Regular cardiac myocyte (primary cell): Measurements from ENCODE around the gene CNOT1. TPM values are rescaled to one million over a fixed set of nuclear protein-coding genes. Genes with fewer than 3 reads are reported as not detected.

Source experiments
- total RNA-seq: library from RNA; depleted of rRNA; stranded (reverse); fragments of >200 nt; gene quantifications from 2 replicates; pipeline ENCODE4 v1.2.3, GENCODE V29; 2014

The CNOT1 gene
- 80.6 and 87.4 TPM in 2 replicates for total RNA-seq

DNA sequence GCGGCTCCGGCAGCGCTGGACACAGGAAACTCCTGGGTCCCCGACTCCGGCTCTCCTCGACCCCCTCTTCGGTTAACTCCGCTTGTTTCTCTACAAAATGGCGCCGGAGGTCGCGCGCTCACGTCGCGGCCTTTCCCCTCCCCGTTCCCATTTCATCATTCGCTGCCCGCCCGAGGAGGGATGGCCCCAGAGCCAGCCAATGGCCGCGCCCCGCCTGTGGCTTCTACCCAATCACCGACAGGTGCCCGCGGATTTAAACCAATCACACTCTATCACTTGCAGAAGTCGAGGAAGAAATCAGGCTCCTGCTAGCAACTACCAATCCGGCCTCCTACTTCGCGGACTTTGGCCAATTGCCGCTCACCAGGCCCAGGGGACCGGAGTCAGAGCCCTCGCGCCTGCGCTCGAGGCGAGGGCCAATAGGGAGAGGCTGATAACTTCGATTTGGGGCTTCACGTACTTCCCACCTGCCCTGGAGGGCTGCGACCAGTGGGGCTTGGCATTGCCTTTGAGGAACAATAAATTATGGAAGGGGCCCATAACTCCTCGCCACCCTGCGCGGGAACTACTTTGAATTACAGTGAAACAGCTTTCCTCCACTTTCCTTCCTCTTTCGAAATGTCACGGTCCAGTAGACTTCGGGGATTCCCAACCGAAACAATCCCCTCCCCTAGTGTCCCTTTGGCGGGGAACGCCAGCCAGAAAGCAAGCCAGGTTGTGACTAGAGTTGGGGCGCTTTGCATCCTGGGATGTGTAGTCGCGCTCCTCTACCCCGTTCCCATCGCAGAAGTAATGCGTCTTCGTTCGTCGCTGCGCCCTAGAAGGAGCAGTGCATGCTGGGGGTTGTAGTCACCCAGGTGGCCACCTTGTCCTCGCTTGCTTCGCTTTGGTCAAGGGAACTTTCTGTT lies at the start of gene CNOT1:
CNOT1 (minus strand) TSS at position 94 of the 908 bp plus-strand sequence. CDS start 30,489 bp downstream, outside the sequence.

DNA sequence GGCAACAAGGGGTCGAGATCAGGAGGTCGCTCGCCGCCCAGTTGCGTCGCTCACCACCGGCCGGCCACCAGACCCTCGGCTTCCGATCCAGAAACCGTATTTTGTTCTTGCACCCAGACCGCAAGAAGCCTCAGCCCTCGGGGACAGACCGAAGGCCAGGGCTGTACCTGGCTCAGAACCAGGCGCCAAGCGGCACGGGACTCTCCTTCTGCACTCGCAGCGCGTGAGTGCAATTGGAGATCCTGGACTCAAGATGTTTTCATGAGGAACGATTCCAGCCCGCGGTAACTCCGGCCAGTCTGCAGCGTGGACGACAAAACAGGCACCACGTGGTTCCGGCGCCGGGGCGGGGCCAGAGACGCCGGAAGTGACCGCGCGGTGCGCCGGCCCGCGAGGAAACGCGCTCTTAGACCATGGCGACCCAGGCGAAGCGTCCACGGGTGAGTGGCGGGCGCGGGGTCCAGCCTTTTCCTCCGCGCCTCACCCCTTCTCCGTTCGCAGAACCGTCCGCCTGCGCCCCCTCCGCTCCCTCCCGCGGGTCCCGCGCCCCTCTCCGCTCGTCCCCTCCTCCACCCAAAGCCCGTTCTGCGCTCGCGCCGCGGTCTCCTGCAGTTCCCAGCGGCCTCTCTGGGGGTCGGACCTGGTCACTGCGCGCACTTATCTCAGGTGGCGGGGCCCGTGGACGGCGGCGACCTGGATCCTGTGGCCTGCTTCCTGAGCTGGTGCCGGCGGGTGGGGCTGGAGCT lies 114.3 kb downstream of the CNOT1 start, which contains the start of gene SETD6:
SETD6 (plus strand) TSS at position 393 of the 746 bp plus-strand sequence; CDS start at position 414, 21 bp downstream.

DNA sequence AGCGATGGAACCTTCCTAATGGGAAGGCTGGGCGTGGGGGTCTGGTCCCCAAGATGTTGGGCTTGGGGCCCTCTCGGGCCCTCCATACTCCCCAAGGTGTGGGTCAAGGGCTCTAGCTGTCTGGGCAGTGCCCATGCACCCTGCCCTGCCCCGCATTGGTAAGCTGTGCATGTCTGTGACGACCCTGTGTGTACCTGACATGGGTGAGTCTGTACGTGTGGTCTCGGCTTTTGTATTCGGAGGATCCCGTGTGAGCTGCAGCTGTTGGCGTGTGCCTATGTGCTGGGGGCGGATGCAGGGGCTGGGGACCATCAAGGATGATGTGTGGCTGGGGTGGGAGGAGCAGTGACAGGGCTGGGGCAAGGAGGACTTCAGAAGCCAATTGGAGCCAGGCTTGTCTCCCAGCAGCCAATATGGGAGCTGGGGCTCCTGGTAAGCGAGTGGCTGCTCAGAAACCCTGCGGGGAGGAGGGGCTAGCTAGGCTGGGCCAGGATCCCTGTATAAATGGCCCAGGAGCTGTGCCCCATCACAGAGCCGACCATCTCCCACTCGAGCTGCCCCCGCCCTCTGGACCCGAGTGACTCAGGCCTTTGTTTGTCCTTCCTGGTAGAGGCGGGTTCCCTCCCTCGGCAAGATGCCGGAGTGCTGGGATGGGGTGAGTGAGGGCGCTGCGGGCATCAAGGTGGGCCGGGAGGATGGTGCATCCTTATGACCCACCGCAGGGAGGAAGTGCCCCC lies 129.8 kb downstream of the CNOT1 start, which contains the start of gene NDRG4:
NDRG4 (plus strand) TSS at position 529 of the 737 bp plus-strand sequence; CDS start at position 635, 106 bp downstream.

Other genes starting within 250 kb of the CNOT1 start
- gene GINS3, start 237.4 kb downstream of the CNOT1 start, total RNA-seq: 1.4 and 7.1 TPM in 2 replicates
- 7.0 and 7.3 TPM in 2 replicates for gene NDRG4, start 129.7 kb downstream of the CNOT1 start, total RNA-seq
- gene SETD6, start 114.3 kb downstream of the CNOT1 start, total RNA-seq: 13.5 and 13.8 TPM in 2 replicates
- 17.8 and 23.7 TPM in 2 replicates for gene SLC38A7, start 54.9 kb upstream of the CNOT1 start, total RNA-seq
- 20.3 and 33.5 TPM in 2 replicates for gene GOT2, start 104.5 kb upstream of the CNOT1 start, total RNA-seq